Activated CD8-positive, alpha-beta T cell treated with anti-CD3 and anti-CD28 coated beads, Interleukin-2, amount 10 ng/mL, durations not matched to agents 7 days and 5 days (primary cell): ENCODE results near the gene YIPF2. TPM values are rescaled to one million over a fixed set of nuclear protein-coding genes. Genes with fewer than 3 reads are reported as not detected.

Source experiments
- ATAC-seq: fragments of 150-1000 bp; cut with Tn5 transposase; one replicate; pipeline ENCODE4 v1.10.0; 2021; ENCODE audit warnings: moderate library complexity
- CTCF ChIA-PET: fragments of 350-600 bp; sonication (Branson Sonifier 250); formaldehyde crosslinking; loops from one replicate; lab custom pipeline; 2021; ENCODE audit warnings: antibody characterized with exemption; lab: Charles Lee
- POLR2A ChIA-PET: fragments of 350-600 bp; sonication (Branson Sonifier 250); formaldehyde crosslinking; loops from one replicate; lab custom pipeline; 2021; ENCODE audit warnings: antibody characterized with exemption; lab: Charles Lee
- DNase-seq: peaks from one replicate; pipeline ENCODE4 v3.0.0-alpha.2; 2020
- H3K27ac Mint-ChIP-seq: one replicate; pipeline ENCODE4 v1.8.0; 2021; ENCODE audit warnings: mild to moderate bottlenecking, mixed read lengths
- H3K27me3 Mint-ChIP-seq: one replicate; pipeline ENCODE4 v1.8.0; 2021; ENCODE audit warnings: low read depth, mixed read lengths
- H3K36me3 Mint-ChIP-seq: one replicate; pipeline ENCODE4 v1.8.0; 2021; ENCODE audit warnings: low read depth, mixed read lengths
- H3K4me1 Mint-ChIP-seq: one replicate; pipeline ENCODE4 v1.8.0; 2021; ENCODE audit warnings: low read depth, mixed read lengths
- H3K4me3 Mint-ChIP-seq: one replicate; pipeline ENCODE4 v1.8.0; 2021; ENCODE audit warnings: mild to moderate bottlenecking, mixed read lengths
- H3K9me3 Mint-ChIP-seq: one replicate; pipeline ENCODE4 v1.8.0; 2022; ENCODE audit warnings: mixed read lengths; ENCODE audit not compliant: insufficient read depth
- total RNA-seq, 2 experiments: library from RNA; stranded (reverse); gene quantifications; one replicate each; pipeline ENCODE4 v1.2.3, GENCODE V29; 2021

The YIPF2 gene
- total RNA-seq, 2 experiments from 2014 or later = 20.4 to 20.5 TPM

DNA sequence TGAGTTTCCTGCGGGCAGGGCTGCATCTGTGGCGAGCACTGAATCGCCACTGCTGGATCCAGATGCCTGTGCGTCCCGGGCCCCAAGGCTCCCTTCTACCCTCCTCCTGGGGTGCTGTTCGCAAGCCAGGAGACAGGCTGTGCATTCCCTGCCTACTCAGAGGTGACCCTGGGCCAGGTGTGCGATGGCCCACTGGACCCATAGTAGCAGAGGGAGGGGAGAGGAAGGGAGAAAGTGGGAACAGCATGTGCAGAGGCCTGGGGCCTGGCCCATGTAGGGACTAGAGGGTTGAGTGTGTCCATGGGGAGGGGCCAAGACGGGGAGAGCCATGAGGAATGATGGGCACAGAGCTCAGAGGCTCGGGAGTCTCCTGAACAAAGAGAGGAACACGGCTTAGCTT lies 29.8 kb downstream of the YIPF2 start:
- no peak overlapping the region for H3K27ac Mint-ChIP-seq
- ATAC-seq = no peak
- no peak overlapping the region for H3K4me3 Mint-ChIP-seq
- DNase-seq = no peak
- ChIA-PET CTCF (interaction anchor here (1.5 kb wide), 1 partner anchor 26 kb away, joined by 3 read pairs; no protein-coding TSS in a partner anchor), POLR2A (no interaction called here)
- H3K27me3 Mint-ChIP-seq = no peaks in the 10 kb centered on the region
- peaks cover 11% of the 10 kb centered on the region for H3K4me1 Mint-ChIP-seq
- peaks cover 5% of the 10 kb centered on the region for H3K36me3 Mint-ChIP-seq
- H3K9me3 Mint-ChIP-seq = no peaks in the 10 kb centered on the region

GRCh38 chr19:10896851-10897526 lies 31.4 kb downstream of the YIPF2 start:
- peak overlapping the region; percentile 79 for H3K27ac Mint-ChIP-seq
- ATAC-seq (peak; percentile 77), DNase-seq (peak; percentile 30)
- no peaks in the 10 kb centered on the region for H3K9me3 Mint-ChIP-seq
- POLR2A ChIA-PET = interaction anchor here (0.9 kb wide), 1 partner anchor 9 kb away, joined by 3 read pairs; no protein-coding TSS in a partner anchor
- H3K27me3 Mint-ChIP-seq = no peaks in the 10 kb centered on the region
- H3K36me3 Mint-ChIP-seq = no peaks in the 10 kb centered on the region
- CTCF ChIA-PET = no interaction called here
- no peak overlapping the region for H3K4me3 Mint-ChIP-seq
- H3K4me1 Mint-ChIP-seq = peaks cover 11% of the 10 kb centered on the region

- DNase-seq (no peak), ATAC-seq (no peak)
- CTCF ChIA-PET = no interaction called here
- H3K4me3 Mint-ChIP-seq = no peak overlapping the region
- H3K36me3 Mint-ChIP-seq = no peaks in the 10 kb centered on the region
- peaks cover 11% of the 10 kb centered on the region for H3K4me1 Mint-ChIP-seq
- H3K27ac Mint-ChIP-seq = no peak overlapping the region
- H3K9me3 Mint-ChIP-seq = no peaks in the 10 kb centered on the region
- no peaks in the 10 kb centered on the region for H3K27me3 Mint-ChIP-seq
- POLR2A ChIA-PET = interaction anchor here (0.9 kb wide), 1 partner anchor 8 kb away, joined by 3 read pairs; no protein-coding TSS in a partner anchor
Observed at GRCh38 chr19:10895920-10896319, 32.5 kb downstream of the YIPF2 start.

- Mint-ChIP-seq H3K27me3 (no peaks in the 10 kb centered on the region), H3K4me3 (no peak overlapping the region), H3K27ac (no peak overlapping the region), H3K9me3 (no peaks in the 10 kb centered on the region), H3K4me1 (peaks cover 11% of the 10 kb centered on the region), H3K36me3 (no peaks in the 10 kb centered on the region)
- DNase-seq = no peak
- CTCF ChIA-PET = no interaction called here
- ATAC-seq = no peak
- POLR2A ChIA-PET = no interaction called here
Observed at GRCh38 chr19:10895363-10895762, 33.1 kb downstream of the YIPF2 start.

DNA sequence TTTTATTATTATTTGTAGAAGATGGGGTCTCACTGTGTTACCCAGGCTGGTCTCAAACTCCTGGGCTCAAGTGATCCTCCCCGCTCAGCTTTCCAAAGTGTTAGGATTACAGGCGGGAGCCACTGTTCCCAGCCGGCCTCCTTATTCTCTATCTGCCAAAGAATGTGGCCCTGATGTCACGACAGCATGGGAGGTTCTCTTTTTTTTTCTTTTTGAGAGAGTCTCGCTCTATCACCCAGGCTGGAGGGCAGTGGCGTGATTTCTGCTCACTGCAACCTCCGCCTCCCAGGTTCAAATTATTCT lies 33.6 kb downstream of the YIPF2 start:
- no peak overlapping the region for H3K4me3 Mint-ChIP-seq
- H3K27ac Mint-ChIP-seq = no peak overlapping the region
- H3K27me3 Mint-ChIP-seq = no peaks in the 10 kb centered on the region
- no peak for DNase-seq
- no peak for ATAC-seq
- peaks cover 11% of the 10 kb centered on the region for H3K4me1 Mint-ChIP-seq
- POLR2A ChIA-PET = no interaction called here
- H3K36me3 Mint-ChIP-seq = no peaks in the 10 kb centered on the region
- CTCF ChIA-PET = no interaction called here
- H3K9me3 Mint-ChIP-seq = no peaks in the 10 kb centered on the region

DNA sequence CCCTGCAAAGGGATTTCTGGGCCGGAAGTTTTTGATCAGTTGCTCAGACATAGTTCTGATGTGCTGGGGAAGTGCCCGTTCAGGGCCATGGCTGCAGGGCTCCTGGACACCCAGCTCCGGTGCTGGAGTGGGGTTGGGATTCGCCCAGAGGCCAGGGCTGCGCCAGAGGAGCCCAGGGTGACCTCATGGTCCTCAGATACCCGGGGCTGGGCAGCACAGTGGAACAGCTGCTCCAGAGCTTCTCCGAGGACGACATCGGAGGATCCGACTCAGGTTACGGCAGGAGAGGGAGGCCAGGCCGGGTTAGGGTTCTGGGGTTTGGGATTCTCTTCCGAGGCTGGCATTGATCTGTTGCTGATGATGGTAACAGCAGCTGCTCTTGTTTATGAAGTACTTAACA lies 36.2 kb downstream of the YIPF2 start:
- POLR2A ChIA-PET = interaction anchor here (0.6 kb wide), 1 partner anchor 175 kb away, joined by 4 read pairs; no protein-coding TSS in a partner anchor
- ATAC-seq (no peak), DNase-seq (no peak)
- no peaks in the 10 kb centered on the region for H3K9me3 Mint-ChIP-seq
- no peaks in the 10 kb centered on the region for H3K36me3 Mint-ChIP-seq
- peaks cover 7% of the 10 kb centered on the region for H3K4me1 Mint-ChIP-seq
- CTCF ChIA-PET = interaction anchor here (1.1 kb wide), 1 partner anchor 10 kb away, joined by 3 read pairs; no protein-coding TSS in a partner anchor
- H3K27ac Mint-ChIP-seq = no peak overlapping the region
- no peak overlapping the region for H3K4me3 Mint-ChIP-seq
- no peaks in the 10 kb centered on the region for H3K27me3 Mint-ChIP-seq

GRCh38 chr19:10891405-10892086 lies 36.9 kb downstream of the YIPF2 start:
- H3K27ac Mint-ChIP-seq = no peak overlapping the region
- no peak for ATAC-seq
- POLR2A ChIA-PET = interaction anchor here (0.6 kb wide), 1 partner anchor 174 kb away, joined by 4 read pairs; no protein-coding TSS in a partner anchor

DNA sequence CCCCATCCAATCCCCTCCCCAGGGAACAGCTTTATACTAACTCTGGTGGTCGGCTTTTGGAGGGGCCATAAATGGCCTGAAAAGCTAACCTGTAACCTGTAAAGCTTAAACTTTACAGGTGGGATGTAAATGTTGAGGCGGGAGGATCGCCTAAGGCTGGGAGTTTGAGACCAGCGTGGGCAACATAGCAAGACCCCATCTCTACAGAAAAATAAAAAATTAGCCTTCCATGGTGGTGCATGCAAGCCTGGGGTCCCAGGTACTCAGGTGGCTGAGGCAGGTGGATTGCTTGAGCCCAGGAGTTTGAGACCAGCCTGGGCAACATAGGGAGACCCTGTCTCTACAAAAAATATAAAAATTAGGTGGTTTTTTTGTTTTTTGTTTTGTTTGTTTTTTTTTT lies 38.6 kb downstream of the YIPF2 start:
- Mint-ChIP-seq H3K27ac (no peak overlapping the region), H3K27me3 (no peaks in the 10 kb centered on the region), H3K4me1 (peaks cover 2% of the 10 kb centered on the region), H3K36me3 (no peaks in the 10 kb centered on the region), H3K9me3 (no peaks in the 10 kb centered on the region), H3K4me3 (no peak overlapping the region)
- POLR2A ChIA-PET = no interaction called here
- CTCF ChIA-PET = interaction anchor here (1.1 to 1.5 kb wide), 3 partner anchors 18 to 52 kb away, joined by 3 to 7 read pairs (median 3); no protein-coding TSS in a partner anchor
- ATAC-seq (no peak), DNase-seq (no peak)

More at GRCh38 chr19:10891405-10892086, 36.9 kb downstream of the YIPF2 start:
- Mint-ChIP-seq H3K4me3 (no peak overlapping the region), H3K9me3 (no peaks in the 10 kb centered on the region), H3K36me3 (no peaks in the 10 kb centered on the region), H3K4me1 (peaks cover under 1% of the 10 kb centered on the region), H3K27me3 (no peaks in the 10 kb centered on the region)
- no peak for DNase-seq
- CTCF ChIA-PET = interaction anchor here (1.3 kb wide), 1 partner anchor 45 kb away, joined by 3 read pairs; no protein-coding TSS in a partner anchor

- ATAC-seq (no peak), DNase-seq (no peak)
- Mint-ChIP-seq H3K36me3 (no peaks in the 10 kb centered on the region), H3K4me3 (no peak overlapping the region), H3K4me1 (peaks cover 2% of the 10 kb centered on the region), H3K27ac (no peak overlapping the region), H3K9me3 (no peaks in the 10 kb centered on the region), H3K27me3 (no peaks in the 10 kb centered on the region)
- ChIA-PET POLR2A (interaction anchor here (1.5 kb wide), 1 partner anchor 8 kb away, joined by 3 read pairs; no protein-coding TSS in a partner anchor), CTCF (interaction anchor here (0.6 to 1.5 kb wide), 7 partner anchors 9 to 1772 kb away, joined by 3 to 7 read pairs (median 3); partner anchors contain the start of gene DNM2)
Observed at GRCh38 chr19:10888421-10888866, 40.0 kb downstream of the YIPF2 start.

- DNase-seq (no peak), ATAC-seq (no peak)
- no peaks in the 10 kb centered on the region for H3K27me3 Mint-ChIP-seq
- POLR2A ChIA-PET = interaction anchor here (1.5 kb wide), 1 partner anchor 9 kb away, joined by 3 read pairs; no protein-coding TSS in a partner anchor
- H3K27ac Mint-ChIP-seq = no peak overlapping the region
- no peak overlapping the region for H3K4me3 Mint-ChIP-seq
- CTCF ChIA-PET = interaction anchor here (0.6 to 1.4 kb wide), 5 partner anchors 8 to 170 kb away, joined by 3 to 7 read pairs (median 4); partner anchors contain the start of genes CARM1 and DNM2
- no peaks in the 10 kb centered on the region for H3K9me3 Mint-ChIP-seq
- peaks cover 2% of the 10 kb centered on the region for H3K4me1 Mint-ChIP-seq
- no peaks in the 10 kb centered on the region for H3K36me3 Mint-ChIP-seq
Observed at GRCh38 chr19:10887616-10888367, 40.6 kb downstream of the YIPF2 start.
